Fibroblast of lung (primary cell): ENCODE measurements around the gene SIGLEC10.

Source experiments
- EZH2 ChIP-seq: IDR thresholded peaks from 2 replicates; pipeline ENCODE4 v1.5.1; 2012; ENCODE audit warnings: low read length, control low read depth, mild to moderate bottlenecking; ENCODE audit errors: missing control alignments
- TF ChIP-seq, protein P1 (sequence below), 2 donors: IDR thresholded peaks in 1 of 2; conservative IDR thresholded peaks in 1 of 2; 1 replicate in 1 of 2; 2 replicates in 1 of 2; pipeline ENCODE4 v1.5.1; 2011 to 2012; ENCODE audit warnings: low read length in 2 of 2, control low read depth in 1 of 2, inconsistent platforms in 1 of 2, low read depth in 1 of 2, mild to moderate bottlenecking in 1 of 2

DNA sequence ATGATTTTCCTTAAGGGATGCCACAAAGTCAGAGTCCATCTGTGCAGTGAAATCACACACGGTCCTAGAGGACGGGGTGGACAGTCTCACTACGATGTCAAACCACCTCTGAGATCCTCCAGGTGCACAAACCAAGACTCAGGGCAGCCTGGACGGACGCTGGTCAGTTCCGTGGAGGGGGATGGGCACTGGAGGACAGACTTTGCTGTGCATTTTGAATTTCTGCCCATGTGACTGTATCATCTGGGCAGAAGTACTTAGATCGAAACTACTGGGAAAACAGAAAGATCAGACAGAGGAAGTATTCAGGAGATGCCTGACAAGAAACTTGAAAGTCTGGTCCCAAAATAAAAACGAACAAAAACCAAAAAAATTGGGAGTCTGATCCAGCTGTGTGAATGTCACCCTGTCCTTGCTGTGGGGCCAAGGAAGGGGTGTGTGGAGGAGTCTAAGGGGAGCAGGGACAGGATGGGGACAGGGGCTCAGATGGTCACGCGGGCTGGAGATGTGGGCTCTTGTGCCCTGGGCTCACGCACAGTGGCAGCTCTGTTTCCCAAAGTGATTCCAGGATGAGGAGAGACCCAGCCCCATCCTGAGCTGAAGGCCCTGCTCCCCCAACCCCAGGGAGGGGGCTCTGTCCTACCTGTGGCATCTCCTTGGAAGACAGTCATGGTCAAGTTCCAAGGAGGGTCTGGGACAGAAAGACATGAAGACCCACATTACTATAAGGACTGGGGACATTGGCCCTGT lies 39.3 kb upstream of the SIGLEC10 start:
- TF ChIP-seq, protein P1, sequence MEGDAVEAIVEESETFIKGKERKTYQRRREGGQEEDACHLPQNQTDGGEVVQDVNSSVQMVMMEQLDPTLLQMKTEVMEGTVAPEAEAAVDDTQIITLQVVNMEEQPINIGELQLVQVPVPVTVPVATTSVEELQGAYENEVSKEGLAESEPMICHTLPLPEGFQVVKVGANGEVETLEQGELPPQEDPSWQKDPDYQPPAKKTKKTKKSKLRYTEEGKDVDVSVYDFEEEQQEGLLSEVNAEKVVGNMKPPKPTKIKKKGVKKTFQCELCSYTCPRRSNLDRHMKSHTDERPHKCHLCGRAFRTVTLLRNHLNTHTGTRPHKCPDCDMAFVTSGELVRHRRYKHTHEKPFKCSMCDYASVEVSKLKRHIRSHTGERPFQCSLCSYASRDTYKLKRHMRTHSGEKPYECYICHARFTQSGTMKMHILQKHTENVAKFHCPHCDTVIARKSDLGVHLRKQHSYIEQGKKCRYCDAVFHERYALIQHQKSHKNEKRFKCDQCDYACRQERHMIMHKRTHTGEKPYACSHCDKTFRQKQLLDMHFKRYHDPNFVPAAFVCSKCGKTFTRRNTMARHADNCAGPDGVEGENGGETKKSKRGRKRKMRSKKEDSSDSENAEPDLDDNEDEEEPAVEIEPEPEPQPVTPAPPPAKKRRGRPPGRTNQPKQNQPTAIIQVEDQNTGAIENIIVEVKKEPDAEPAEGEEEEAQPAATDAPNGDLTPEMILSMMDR (conservative IDR thresholded peaks at IDR 0.05 in 1 of 2, IDR thresholded peaks at IDR 0.05 in 1 of 2; ENCODE audit: low read depth in 1 of 2, low read length in 2 of 2): no peak
- TF ChIP-seq EZH2: no peak
